Stimulated activated CD4-positive, alpha-beta T cell treated with anti-CD3 and anti-CD28 coated beads, Interleukin-1b, Interleukin-23, amount 100 ng/mL, for 4 hours (primary cell): ENCODE data around the gene SPTBN1.

Source experiments
- DNase-seq, 2 donors: peaks; one replicate each; pipeline ENCODE4 v3.0.0-alpha.2; 2020; ENCODE audit warnings: low read depth in 2 of 2

Gene SPTBN1

GRCh38 chr2:54574107-54574859 lies 118.2 kb downstream of the SPTBN1 start:
- DNase-seq: no peak

DNA sequence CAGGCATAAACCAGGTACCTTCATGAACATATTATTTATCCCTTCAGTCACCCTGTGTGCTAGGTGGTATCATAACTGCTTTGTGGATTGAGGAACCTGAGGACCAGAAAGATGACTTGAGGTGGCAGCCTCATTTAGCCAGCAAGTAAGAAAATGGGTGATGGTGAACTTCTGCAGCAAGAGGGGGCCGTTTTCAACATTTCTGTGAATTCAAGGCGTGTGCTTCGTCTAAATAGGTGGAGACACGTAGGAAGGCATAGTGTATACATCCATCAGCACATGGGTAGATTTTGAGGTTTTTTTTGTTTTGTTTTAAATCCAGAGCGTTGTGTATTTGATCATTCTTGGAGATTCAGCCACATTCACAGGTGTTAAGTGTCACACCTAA lies 118.7 kb downstream of the SPTBN1 start:
- DNase-seq: no peak

- DNase-seq: no peak
Measured at GRCh38 chr2:54575379-54575888, 119.3 kb downstream of the SPTBN1 start.

GRCh38 chr2:54577035-54577434 lies 120.9 kb downstream of the SPTBN1 start:
- DNase-seq: no peak

- DNase-seq: no peak
Measured at GRCh38 chr2:54577944-54578647, 122.0 kb downstream of the SPTBN1 start.

- no peak for DNase-seq
Measured at GRCh38 chr2:54578648-54579045, 122.5 kb downstream of the SPTBN1 start.

DNA sequence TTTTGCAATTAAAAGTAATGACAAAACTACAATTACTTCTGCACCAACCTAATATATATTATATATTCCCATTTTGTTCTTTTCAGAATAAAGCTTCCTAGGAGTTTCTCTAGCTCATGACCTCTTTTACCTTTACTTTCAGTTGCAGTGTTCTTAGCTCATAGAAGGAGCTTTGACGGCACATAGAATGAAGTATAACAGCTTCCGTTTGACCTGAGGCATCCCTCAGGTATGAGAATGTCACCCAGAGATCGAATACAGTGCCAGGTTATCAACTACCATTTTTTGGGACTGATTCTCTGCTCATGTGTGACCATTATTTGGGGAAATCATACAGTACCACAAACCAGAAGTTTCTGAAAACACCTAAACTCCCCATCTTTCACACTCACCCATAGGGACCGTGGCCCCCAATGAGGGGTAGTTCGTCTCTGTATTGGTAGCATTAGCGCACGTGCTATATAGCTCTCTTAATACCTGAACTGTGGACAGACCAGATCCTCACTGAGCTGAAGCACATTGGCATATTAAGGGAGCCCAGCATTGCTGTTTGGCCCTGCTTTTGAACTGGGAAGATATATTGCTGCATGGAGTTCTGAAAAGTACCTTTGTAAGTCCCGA lies 123.0 kb downstream of the SPTBN1 start:
- no peak for DNase-seq

- no peak for DNase-seq
Measured at GRCh38 chr2:54579682-54580620, 123.8 kb downstream of the SPTBN1 start.

DNA sequence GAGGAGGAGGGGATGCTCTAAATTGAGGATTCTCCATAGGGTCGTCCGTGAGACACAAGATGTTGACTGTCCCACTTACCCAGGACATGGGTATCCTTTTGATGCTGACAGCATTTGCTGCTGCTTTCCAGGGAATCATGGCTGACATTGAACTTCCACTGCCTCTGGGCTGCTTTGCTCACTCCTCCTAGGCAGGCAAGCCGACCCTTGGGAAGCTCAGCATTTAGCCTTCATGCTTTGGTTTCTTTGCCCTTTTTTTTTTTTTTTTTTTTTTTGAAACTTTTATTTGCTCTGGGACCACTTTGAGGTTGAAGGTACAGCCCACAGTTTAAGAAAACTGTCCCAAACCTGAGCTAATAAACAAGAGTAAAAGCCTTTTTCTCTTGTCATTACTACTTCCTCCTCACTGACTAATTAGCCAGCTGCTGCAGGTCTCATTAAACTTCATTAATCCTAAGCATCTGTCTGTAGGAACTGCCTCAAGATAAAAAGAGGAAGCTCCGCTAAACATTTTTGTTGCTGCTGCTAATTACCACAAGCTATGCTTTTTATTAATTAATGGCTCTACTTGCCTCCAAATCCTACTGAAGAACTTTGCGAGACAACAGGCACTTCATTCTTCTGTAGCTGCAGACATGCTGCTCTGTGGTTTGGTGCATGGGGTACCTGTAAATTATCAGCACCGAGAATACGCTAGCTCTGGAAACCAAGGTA lies 125.4 kb downstream of the SPTBN1 start:
- DNase-seq: no peak

- no peak for DNase-seq
Measured at GRCh38 chr2:54582987-54583386, 126.9 kb downstream of the SPTBN1 start.

DNA sequence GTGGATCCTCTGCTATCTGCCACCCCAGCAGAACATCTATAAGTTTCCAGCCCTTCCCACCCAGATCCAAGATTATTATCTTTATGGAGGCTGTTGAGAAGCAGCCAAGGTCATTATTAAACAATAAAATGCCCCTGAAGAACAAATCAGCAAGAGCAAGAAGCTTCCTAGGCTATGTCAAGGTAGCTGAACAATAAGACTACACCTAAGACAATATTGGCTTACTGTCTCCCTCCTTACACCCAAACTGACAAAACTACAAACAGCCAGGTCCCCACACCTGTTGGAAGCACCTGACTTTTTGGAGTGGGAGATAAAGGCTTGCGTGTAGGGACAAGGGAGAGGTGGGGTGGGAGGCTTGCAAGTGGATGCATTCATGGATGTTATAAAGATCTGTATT lies 128.5 kb downstream of the SPTBN1 start:
- no peak for DNase-seq

GRCh38 chr2:54585136-54585733 lies 129.1 kb downstream of the SPTBN1 start:
- no peak for DNase-seq

DNA sequence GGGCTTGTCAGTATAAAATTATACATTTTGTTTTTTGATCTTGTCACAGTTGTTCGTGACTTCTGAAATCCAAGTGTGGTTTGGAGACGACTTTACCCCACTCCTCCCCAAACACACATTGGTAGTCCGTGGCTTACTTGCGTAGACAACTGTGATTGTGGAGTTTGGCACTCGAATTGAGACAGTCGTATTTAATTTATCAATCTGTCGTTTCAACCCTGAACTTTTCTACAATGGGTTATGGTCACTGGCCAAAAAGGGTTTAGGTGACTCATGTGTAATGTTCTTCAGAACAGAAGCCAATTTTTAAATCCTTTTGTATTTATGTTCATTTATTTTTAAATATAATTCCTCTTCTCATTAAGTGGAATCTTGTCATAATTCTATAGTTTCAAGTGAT lies 129.9 kb downstream of the SPTBN1 start:
- DNase-seq: no peak

DNA sequence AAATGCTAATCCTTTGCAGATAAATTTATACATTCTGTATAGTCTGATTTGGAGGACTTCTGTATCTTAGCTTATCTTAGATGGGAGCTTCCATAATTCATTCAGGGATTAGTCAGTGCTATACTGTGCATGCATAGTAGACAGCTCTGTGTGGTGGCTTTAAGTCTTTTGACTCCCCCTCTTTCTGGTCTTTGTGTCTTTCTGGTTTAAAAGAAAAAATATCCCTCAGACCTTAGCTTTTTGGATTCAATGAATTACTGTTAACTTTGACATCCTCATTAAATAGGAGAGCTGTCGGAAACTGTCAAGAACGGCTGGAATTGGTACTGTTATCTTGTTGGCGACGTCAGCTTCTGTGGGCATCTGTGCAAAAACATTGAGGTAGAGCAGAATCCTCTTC lies 130.4 kb downstream of the SPTBN1 start:
- DNase-seq: no peak

- no peak for DNase-seq
Measured at GRCh38 chr2:54587171-54588016, 131.3 kb downstream of the SPTBN1 start.

GRCh38 chr2:54588244-54588899 lies 132.2 kb downstream of the SPTBN1 start:
- no peak for DNase-seq

GRCh38 chr2:54589038-54589339 lies 132.9 kb downstream of the SPTBN1 start:
- no peak for DNase-seq

- DNase-seq: no peak
Measured at GRCh38 chr2:54589340-54590215, 133.5 kb downstream of the SPTBN1 start.
